H1 (cell line): ENCODE data around the gene TXNDC8. TPM values are rescaled to one million over a fixed set of nuclear protein-coding genes. Genes with fewer than 3 reads are reported as not detected.

Experiments used
- CTCF ChIA-PET: fragments of 300-600 bp; sonication (Branson Sonifier 250); formaldehyde crosslinking; loops from one replicate; lab custom pipeline; 2021; ENCODE audit not compliant: partially characterized antibody; lab: Charles Lee
- POLR2A ChIA-PET: fragments of 300-600 bp; sonication (Branson Sonifier 250); formaldehyde crosslinking; loops from one replicate; lab custom pipeline; 2021; ENCODE audit warnings: inconsistent platforms; ENCODE audit not compliant: partially characterized antibody; lab: Charles Lee
- DNase-seq, 2 experiments: peaks; one replicate each; pipeline versions ENCODE4 v3.0.0 to v3.0.0-alpha.2; 2010 to 2022; ENCODE audit warnings: low spot score in 2 of 2, low read depth in 1 of 2, mixed read lengths in 1 of 2
- FAIRE-seq: peaks from 2 replicates; lab custom pipeline; 2011; peaks lifted over from hg19 to GRCh38; lab: Jason Lieb, UNC
- H2AFZ ChIP-seq: 2 replicates; pipeline ENCODE4 v1.8.1; 2012; ENCODE audit warnings: low read length, inconsistent platforms
- H2AK5ac ChIP-seq: 2 replicates; pipeline ENCODE4 v1.6.1; 2013; ENCODE audit warnings: low read depth, low read length
- H2BK120ac ChIP-seq: replicated peaks from 2 replicates; pipeline ENCODE3; 2013; ENCODE audit warnings: low read depth, low read length, inconsistent platforms
- H2BK12ac ChIP-seq: 2 replicates; pipeline ENCODE4 v1.6.1; 2013; ENCODE audit warnings: low read depth, low read length
- H2BK15ac ChIP-seq: 2 replicates; pipeline ENCODE4 v1.6.1; 2013; ENCODE audit warnings: low read length
- H2BK20ac ChIP-seq: 2 replicates; pipeline ENCODE4 v1.6.1; 2013; ENCODE audit warnings: low read length
- H2BK5ac ChIP-seq: 2 replicates; pipeline ENCODE4 v1.6.1; 2013; ENCODE audit warnings: low read depth, low read length
- H3K14ac ChIP-seq: 2 replicates; pipeline ENCODE4 v1.6.1; 2013; ENCODE audit warnings: inconsistent platforms; ENCODE audit not compliant: insufficient read length
- H3K18ac ChIP-seq: 2 replicates; pipeline ENCODE4 v1.6.1; 2013; ENCODE audit warnings: low read length; ENCODE audit errors: extremely low read depth
- H3K23ac ChIP-seq: 2 replicates; pipeline ENCODE4 v1.6.1; 2013; ENCODE audit warnings: inconsistent platforms; ENCODE audit not compliant: insufficient read length
- H3K23me2 ChIP-seq: 2 replicates; pipeline ENCODE4 v1.6.1; 2013; ENCODE audit warnings: low read depth, low read length
- H3K27ac ChIP-seq: 2 replicates; pipeline ENCODE4 v1.6.1; 2011; ENCODE audit warnings: low read depth, low read length, inconsistent platforms
- H3K27me3 ChIP-seq, 4 experiments: replicated peaks in 1 of 4; 1 replicate in 1 of 4; 2 replicates in 3 of 4; pipeline versions ENCODE4 v1.6.1 to v1.8.1; 2011 to 2013; ENCODE audit warnings: low read length in 3 of 4, mild to moderate bottlenecking in 3 of 4, inconsistent platforms in 2 of 4, mixed read lengths in 2 of 4, moderate library complexity in 1 of 4; ENCODE audit not compliant: control insufficient read depth in 3 of 4, insufficient read depth in 3 of 4; ENCODE audit errors: extremely low read depth in 1 of 4
- H3K36me3 ChIP-seq, 4 experiments: 2 replicates each; pipeline versions ENCODE4 v1.6.1 to v1.8.1; 2011 to 2013; ENCODE audit warnings: mild to moderate bottlenecking in 4 of 4, low read length in 3 of 4, moderate library complexity in 2 of 4, control low read depth in 1 of 4, inconsistent platforms in 1 of 4; ENCODE audit not compliant: insufficient read depth in 4 of 4, control insufficient read depth in 2 of 4
- H3K4ac ChIP-seq: replicated peaks from 2 replicates; pipeline ENCODE3; 2013; ENCODE audit warnings: low read length, low read depth, mixed read lengths, inconsistent platforms; ENCODE audit not compliant: insufficient read length
- H3K4me1 ChIP-seq, 4 experiments: replicated peaks in 1 of 4; 1 replicate in 1 of 4; 2 replicates in 3 of 4; pipeline versions ENCODE4 v1.6.1 to v1.8.1; 2011 to 2013; ENCODE audit warnings: low read length in 3 of 4, inconsistent platforms in 2 of 4, mixed read lengths in 1 of 4; ENCODE audit not compliant: insufficient read depth in 4 of 4, control insufficient read depth in 3 of 4
- H3K4me2 ChIP-seq, 2 experiments: 2 replicates each; pipeline versions ENCODE4 v1.6.1 to v1.8.1; 2011 to 2013; ENCODE audit warnings: low read depth in 2 of 2, low read length in 2 of 2, control low read depth in 1 of 2, inconsistent platforms in 1 of 2, mild to moderate bottlenecking in 1 of 2; ENCODE audit not compliant: insufficient read depth in 1 of 2
- H3K4me3 ChIP-seq, 4 experiments: fragments of 200-600, 300-600 bp in 1 of 4; sonication (generic), shearing (Covaris generic), sonication (Bioruptor Twin) in 1 of 4; 2 replicates each; pipeline versions ENCODE4 v1.5.1 to v1.8.1; 2011 to 2016; ENCODE audit warnings: low read length in 4 of 4, low read depth in 3 of 4, control low read depth in 2 of 4, inconsistent platforms in 2 of 4, mild to moderate bottlenecking in 2 of 4, mixed read lengths in 1 of 4, moderate library complexity in 1 of 4; ENCODE audit not compliant: insufficient read depth in 2 of 4; ENCODE audit errors: extremely low read depth in 1 of 4
- H3K56ac ChIP-seq: replicated peaks from 2 replicates; pipeline ENCODE3; 2013; ENCODE audit warnings: low read depth, mild to moderate bottlenecking, mixed read lengths, low read length, inconsistent platforms; ENCODE audit not compliant: insufficient read length
- H3K79me1 ChIP-seq: 2 replicates; pipeline ENCODE4 v1.6.1; 2013; ENCODE audit warnings: low read depth, low read length, control low read depth
- H3K79me2 ChIP-seq, 2 experiments: 2 replicates each; pipeline versions ENCODE4 v1.6.1 to v1.8.1; 2012 to 2013; ENCODE audit warnings: low read length in 2 of 2, mild to moderate bottlenecking in 2 of 2, inconsistent platforms in 1 of 2; ENCODE audit not compliant: insufficient read depth in 2 of 2, control insufficient read depth in 1 of 2
- H3K9ac ChIP-seq, 4 experiments: replicated peaks in 1 of 4; 1 replicate in 1 of 4; 2 replicates in 3 of 4; pipeline versions ENCODE4 v1.6.1 to v1.8.1; 2011 to 2013; ENCODE audit warnings: low read depth in 3 of 4, low read length in 3 of 4, control low read depth in 2 of 4, mild to moderate bottlenecking in 2 of 4, moderate library complexity in 2 of 4, inconsistent platforms in 1 of 4; ENCODE audit errors: extremely low read depth in 1 of 4
- H3K9me3 ChIP-seq, 2 experiments: 2 replicates each; pipeline versions ENCODE4 v1.6.1 to v1.8.1; 2012 to 2013; ENCODE audit warnings: mild to moderate bottlenecking in 2 of 2, moderate library complexity in 2 of 2, control low read depth in 1 of 2, inconsistent platforms in 1 of 2, low read depth in 1 of 2, low read length in 1 of 2, mixed read lengths in 1 of 2; ENCODE audit not compliant: insufficient read depth in 2 of 2
- H4K20me1 ChIP-seq, 2 experiments: replicated peaks in 1 of 2; 2 replicates each; pipeline versions ENCODE3 to v1.8.1; 2011 to 2013; ENCODE audit warnings: inconsistent platforms in 2 of 2, low read length in 2 of 2, mild to moderate bottlenecking in 1 of 2; ENCODE audit not compliant: insufficient read depth in 2 of 2, control insufficient read depth in 1 of 2
- H4K5ac ChIP-seq: 2 replicates; pipeline ENCODE4 v1.6.1; 2013; ENCODE audit warnings: low read length, low read depth, mixed read lengths, inconsistent platforms; ENCODE audit not compliant: insufficient read length
- H4K8ac ChIP-seq: 2 replicates; pipeline ENCODE4 v1.8.0; 2013; ENCODE audit warnings: mild to moderate bottlenecking, moderate library complexity, low read length, inconsistent platforms; ENCODE audit not compliant: insufficient read depth; ENCODE audit errors: extremely low read depth
- H4K91ac ChIP-seq: replicated peaks from 2 replicates; pipeline ENCODE3; 2013; ENCODE audit warnings: low read length, mixed read lengths, inconsistent platforms; ENCODE audit not compliant: insufficient read length
- BRCA1 ChIP-seq: IDR thresholded peaks from 2 replicates; pipeline ENCODE4 v1.6.1; 2012; ENCODE audit warnings: low read depth, low read length, improper control_type of control experiment
- CBX8 ChIP-seq: fragments of 300-800, 300-1000 bp; sonication (generic); IDR thresholded peaks from 2 replicates; pipeline ENCODE4 v1.7.1; 2016; ENCODE audit warnings: low read depth, low read length, borderline replicate concordance
- CTCF ChIP-seq, 3 experiments: IDR thresholded peaks; 1 replicate in 2 of 3; 2 replicates in 1 of 3; pipeline versions ENCODE4 v1.5.1 to v1.6.1; 2011; ENCODE audit warnings: low read length in 3 of 3, mild to moderate bottlenecking in 3 of 3, inconsistent platforms in 2 of 3, low read depth in 1 of 3, moderate library complexity in 1 of 3; ENCODE audit not compliant: insufficient read depth in 1 of 3; ENCODE audit errors: control extremely low read depth in 1 of 3
- EZH2 ChIP-seq: fragments of 200-600 bp; sonication (generic); IDR thresholded peaks from 2 replicates; pipeline ENCODE4 v1.7.1; 2012; ENCODE audit warnings: low read depth, mild to moderate bottlenecking, moderate library complexity, low read length, inconsistent platforms; ENCODE audit not compliant: severe bottlenecking
- NANOG ChIP-seq: IDR thresholded peaks from 2 replicates; pipeline ENCODE4 v1.6.1; 2011; ENCODE audit warnings: low read length, low read depth, mild to moderate bottlenecking, inconsistent platforms; ENCODE audit not compliant: insufficient read depth, poor library complexity, severe bottlenecking
- POLR2AphosphoS5 ChIP-seq: IDR thresholded peaks from 2 replicates; pipeline ENCODE4 v1.6.1; 2011; ENCODE audit warnings: low read depth, low read length
- RBBP5 ChIP-seq: IDR thresholded peaks from 2 replicates; pipeline ENCODE4 v1.7.1; 2012; ENCODE audit warnings: low read depth, mild to moderate bottlenecking, inconsistent platforms, low read length, moderate library complexity, borderline replicate concordance
- RNF2 ChIP-seq: fragments of 200-900, 300-1000 bp; sonication (generic); IDR thresholded peaks from 2 replicates; pipeline ENCODE4 v1.7.1; 2016; ENCODE audit warnings: borderline replicate concordance, low read depth, mild to moderate bottlenecking, antibody characterized with exemption, low read length; ENCODE audit not compliant: poor library complexity, severe bottlenecking; ENCODE audit errors: missing control alignments
- SAP30 ChIP-seq: fragments of 300-600 bp; sonication (generic); IDR thresholded peaks from 2 replicates; pipeline ENCODE4 v1.7.1; 2012; ENCODE audit warnings: low read length, moderate library complexity, mild to moderate bottlenecking, inconsistent platforms; ENCODE audit not compliant: insufficient read depth, insufficient replicate concordance
- SUZ12 ChIP-seq: fragments of 200-600 bp; sonication (generic); IDR thresholded peaks from 2 replicates; pipeline ENCODE4 v1.6.1; 2012; ENCODE audit warnings: mild to moderate bottlenecking, inconsistent platforms, low read length, moderate library complexity, mixed read lengths
- WGBS, 2 experiments: shearing (Covaris generic) in 1 of 2; methylation state at CpG; one replicate each; pipeline versions ENCODE4 v1.1.6 to v1.1.7; 2013 to 2015; ENCODE audit warnings: low lambda C conversion rate in 2 of 2, mixed read lengths in 2 of 2, inconsistent platforms in 1 of 2, low coverage in 1 of 2, missing lambda C conversion rate in 1 of 2; ENCODE audit not compliant: insufficient replicate concordance in 2 of 2, insufficient coverage in 1 of 2, insufficient read length in 1 of 2; ENCODE audit errors: extremely low coverage in 1 of 2, missing lambda C conversion rate in 1 of 2; 5-methylcytosine and 5-hydroxymethylcytosine counted together
- polyA plus RNA-seq, 7 experiments: library from polyadenylated mRNA; depleted of rRNA in 3 of 7; stranded (reverse) in 5 of 7; unstranded in 2 of 7; fragments of >200 nt in 5 of 7; fragments of 200-250 nt in 2 of 7; gene quantifications; 1 replicate in 5 of 7; 2 replicates in 1 of 7; 4 replicates in 1 of 7; pipeline versions ENCODE4 v1.2.1 to v1.2.3, GENCODE V29; 2011 to 2013; ENCODE audit warnings: missing spikeins in 2 of 7, mixed read lengths in 2 of 7
- total RNA-seq: library from RNA; stranded (reverse); fragmentation: NEBNext Ultra II Directional; extraction: Animal tissue kit (Norgen Biotek cat#: 25700); gene quantifications from 2 replicates; pipeline ENCODE4 v1.2.1, GENCODE V29; 2021

TXNDC8 gene
- total and polyA plus RNA-seq, 2 of the 8 experiments (the other 6 are each of a cell fraction or from before 2014, with no cell fraction given) = not detected

- Histone ChIP-seq H3K18ac (no peak overlapping the region), H4K91ac (no peak overlapping the region), H2AK5ac (no peak overlapping the region), H2BK5ac (no peak overlapping the region), H3K4ac (no peak overlapping the region), H3K9me3 (no peaks in the 10 kb centered on the region), H3K79me2 (no peaks in the 10 kb centered on the region), H2BK12ac (no peak overlapping the region), H3K27ac (no peak overlapping the region), H3K14ac (no peak overlapping the region), H4K8ac (no peak overlapping the region), H2BK120ac (no peak overlapping the region), H3K4me2 (no peak overlapping the region), H3K4me1 (no peaks in the 10 kb centered on the region), H3K9ac (no peak overlapping the region), H3K23ac (no peak overlapping the region), H3K56ac (no peak overlapping the region), H3K23me2 (no peaks in the 10 kb centered on the region), H3K27me3 (no peaks in the 10 kb centered on the region), H4K20me1 (no peaks in the 10 kb centered on the region), H3K36me3 (no peaks in the 10 kb centered on the region), H3K79me1 (no peaks in the 10 kb centered on the region), H2AFZ (no peak overlapping the region), H3K4me3 (no peak overlapping the region), H4K5ac (no peak overlapping the region), H2BK15ac (no peak overlapping the region), H2BK20ac (no peak overlapping the region)
- ChIA-PET CTCF (no interaction called here), POLR2A (no interaction called here)
- 91 to 100% methylated on average over 2 to 6 of the region's 6 CpGs for WGBS, 2 experiments
- FAIRE-seq (no peak), DNase-seq (no peak)
- TF ChIP-seq NANOG (no peak), RNF2 (no peak), SAP30 (no peak), POLR2AphosphoS5 (no peak), CBX8 (no peak), RBBP5 (no peak), BRCA1 (no peak), CTCF (IDR thresholded peaks at IDR 0.05; ENCODE audit: control extremely low read depth in 1 of 3, insufficient read depth in 1 of 3, low read depth in 1 of 3, low read length in 3 of 3) (no peak), EZH2 (no peak), SUZ12 (no peak)
Observed at GRCh38 chr9:110344821-110345220, 7.2 kb upstream of the TXNDC8 start.
